Activated gamma-delta T cell (primary cell): ENCODE results near the gene SH3RF3.

Experiments
- DNase-seq: peaks from one replicate; lab custom pipeline; 2025; lab: John Stamatoyannopoulos, UW

The SH3RF3 gene

GRCh38 chr2:109503191-109503590 lies 374.2 kb downstream of the SH3RF3 start:
- DNase-seq: no peak

DNA sequence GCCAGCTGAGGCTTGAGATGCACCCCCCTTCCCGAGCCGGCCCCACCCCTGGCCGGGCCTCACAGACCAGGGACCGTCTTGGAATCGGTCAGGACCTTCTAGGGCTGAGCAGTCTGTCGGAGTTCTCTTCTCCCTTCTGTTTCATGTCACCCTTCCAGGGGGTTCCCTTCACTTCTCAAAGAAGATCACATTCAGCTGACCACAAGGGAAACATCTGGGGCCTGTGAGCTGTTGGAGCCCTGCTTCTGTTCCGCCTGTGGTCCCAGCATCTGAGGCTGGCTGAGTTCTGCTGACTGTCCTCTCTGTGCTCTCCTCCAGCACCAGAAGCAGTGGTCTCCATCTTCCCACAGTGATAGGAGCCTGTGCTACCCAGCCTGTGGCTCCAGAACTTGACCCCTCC lies 378.2 kb downstream of the SH3RF3 start:
- no peak for DNase-seq

- DNase-seq: no peak
Observed at GRCh38 chr2:109507828-109508227, 378.8 kb downstream of the SH3RF3 start.

- DNase-seq: no peak
Observed at GRCh38 chr2:109508556-109508955, 379.6 kb downstream of the SH3RF3 start.

GRCh38 chr2:109510136-109511028 lies 381.4 kb downstream of the SH3RF3 start:
- no peak for DNase-seq

- DNase-seq: no peak
Observed at GRCh38 chr2:109511168-109511567, 382.2 kb downstream of the SH3RF3 start.

DNA sequence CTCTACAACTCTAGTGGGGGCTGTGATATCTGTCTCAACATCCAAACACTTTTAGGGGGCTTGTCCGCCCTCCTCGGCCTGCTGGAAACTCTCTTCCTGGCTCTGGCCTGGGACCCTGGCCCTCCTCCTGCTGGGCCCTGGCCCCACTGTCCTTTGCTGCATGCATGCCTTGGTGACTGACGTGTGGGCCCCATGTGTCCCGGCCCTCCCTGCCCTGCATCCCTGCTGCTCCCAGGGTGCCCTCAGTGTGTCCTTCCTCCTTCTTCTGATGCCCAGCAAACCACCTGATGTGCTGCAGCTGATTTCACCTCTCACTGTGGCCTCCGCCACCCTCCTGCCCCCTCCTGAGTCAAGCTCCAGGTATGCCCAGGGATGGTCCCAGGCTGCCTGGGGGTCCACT lies 383.1 kb downstream of the SH3RF3 start:
- no peak for DNase-seq

DNA sequence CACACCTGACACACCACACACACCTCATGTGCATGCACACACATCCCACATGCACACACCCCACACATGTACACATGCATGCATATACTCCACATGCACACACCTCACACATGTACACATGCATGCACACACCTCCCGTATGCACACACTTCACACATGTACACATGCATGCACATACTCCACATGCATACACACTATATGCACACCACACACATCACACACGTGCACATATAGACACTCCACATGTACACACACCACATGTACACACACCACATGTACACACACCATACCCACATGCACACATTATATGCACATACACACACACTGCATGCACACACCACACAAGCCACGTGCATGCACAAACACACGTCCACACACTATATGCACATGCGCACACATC lies 384.2 kb downstream of the SH3RF3 start:
- DNase-seq: no peak

GRCh38 chr2:109513749-109514588 lies 385.0 kb downstream of the SH3RF3 start:
- no peak for DNase-seq

GRCh38 chr2:109514857-109515256 lies 385.9 kb downstream of the SH3RF3 start:
- DNase-seq: no peak

DNA sequence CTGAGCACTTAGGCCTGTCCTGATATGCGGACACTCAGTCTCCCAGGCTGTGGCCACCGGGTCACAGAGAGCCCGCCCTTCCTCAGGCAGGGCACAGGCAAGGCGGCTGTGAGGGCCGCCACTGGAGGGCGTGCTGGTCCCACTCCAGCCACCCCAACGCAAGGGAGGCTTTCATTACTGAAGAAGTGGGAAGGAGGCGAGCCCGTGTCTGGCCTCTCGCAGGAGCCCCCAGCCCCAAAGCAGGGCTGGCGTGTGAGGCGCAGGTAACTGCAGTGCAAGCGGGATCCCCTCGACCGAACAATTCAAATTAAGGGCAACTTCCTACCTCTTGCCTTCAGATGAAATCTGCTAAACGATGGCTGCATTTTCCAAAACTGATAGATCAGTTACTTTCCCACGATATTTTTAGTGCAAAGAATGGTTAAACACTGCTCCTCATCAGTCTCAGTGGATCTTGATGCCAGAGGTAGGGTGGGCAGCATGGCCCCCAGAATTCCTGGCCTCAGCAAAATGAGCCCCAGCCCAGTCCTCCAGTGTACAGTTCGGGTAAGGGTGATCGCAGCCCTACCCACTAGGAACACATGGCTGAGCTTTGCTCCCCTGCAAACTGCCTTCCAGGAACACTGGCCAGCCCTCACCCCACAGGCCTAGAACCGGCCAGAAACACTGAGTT lies 387.6 kb downstream of the SH3RF3 start:
- DNase-seq: no peak

DNA sequence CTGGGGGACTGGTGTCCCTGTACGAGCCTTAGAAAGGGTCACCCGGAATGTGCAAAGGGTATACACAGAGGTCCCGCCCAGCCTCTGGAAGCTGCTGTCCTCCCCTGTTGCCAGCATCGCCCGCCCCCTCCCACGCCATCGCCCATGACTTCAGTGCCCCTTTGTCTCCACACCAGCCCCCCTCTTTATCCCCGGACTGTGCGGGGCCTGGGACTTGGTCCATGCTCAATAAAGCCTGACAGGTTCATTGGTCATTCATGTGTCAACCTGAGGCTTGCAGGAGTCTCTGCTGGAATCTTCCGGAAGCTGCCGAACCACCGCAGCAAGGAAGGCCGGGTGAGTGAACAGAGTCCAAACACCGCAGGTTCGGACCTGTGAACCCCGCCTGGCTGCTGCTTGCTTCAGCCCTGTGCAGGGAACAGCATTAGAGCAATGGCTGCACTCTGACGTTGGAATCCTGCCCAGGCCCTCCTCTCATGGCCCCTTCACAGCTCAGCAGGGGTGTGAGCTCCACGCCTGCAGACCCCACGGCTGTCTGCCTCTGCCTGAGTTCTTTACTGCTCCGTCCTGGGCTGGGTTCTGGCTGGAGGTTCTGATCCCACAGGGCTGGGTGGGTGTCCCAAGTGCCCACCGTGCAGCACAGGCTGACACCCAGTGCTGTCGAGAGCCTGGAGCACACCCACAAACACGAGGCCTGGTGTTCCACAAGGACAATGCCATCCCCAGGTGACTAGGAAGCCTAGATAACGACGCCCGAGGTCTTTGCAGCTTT lies 388.3 kb downstream of the SH3RF3 start:
- DNase-seq: no peak

DNA sequence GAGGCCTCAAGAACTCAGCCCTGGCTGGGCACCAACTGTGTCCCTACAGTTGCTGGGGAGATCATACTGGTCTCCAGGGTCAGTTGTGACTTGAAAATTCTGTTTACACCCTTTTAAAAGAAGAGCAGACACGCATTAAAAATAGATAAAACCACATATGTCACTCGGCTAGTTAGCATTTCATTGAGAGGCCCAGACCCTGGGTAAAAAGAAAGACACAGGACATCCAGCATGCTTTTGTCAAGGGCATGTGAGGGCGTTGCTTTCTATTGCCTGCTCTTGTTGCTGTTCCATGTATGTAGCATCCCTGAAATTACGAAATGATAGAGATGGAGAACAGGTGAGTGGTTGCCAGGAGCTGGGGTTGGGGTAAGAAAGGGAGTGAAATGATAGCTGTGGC lies 390.5 kb downstream of the SH3RF3 start:
- no peak for DNase-seq

GRCh38 chr2:109521233-109522062 lies 392.4 kb downstream of the SH3RF3 start:
- DNase-seq: no peak

DNA sequence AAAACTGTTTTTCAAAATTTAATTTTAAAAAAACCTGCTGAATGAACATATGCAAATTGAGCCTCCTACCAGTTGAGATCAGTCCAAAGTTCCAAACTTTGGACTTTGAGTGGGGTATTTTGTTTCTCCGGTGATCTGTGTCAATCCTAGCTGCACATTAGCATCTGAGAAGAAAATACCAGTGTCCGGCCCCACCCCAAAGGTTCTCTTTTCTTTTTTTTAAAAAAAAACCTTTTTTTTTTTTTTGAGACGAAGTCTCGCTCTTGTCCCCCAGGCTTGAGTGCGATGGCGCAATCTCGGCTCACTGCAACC lies 393.0 kb downstream of the SH3RF3 start:
- DNase-seq: no peak

DNA sequence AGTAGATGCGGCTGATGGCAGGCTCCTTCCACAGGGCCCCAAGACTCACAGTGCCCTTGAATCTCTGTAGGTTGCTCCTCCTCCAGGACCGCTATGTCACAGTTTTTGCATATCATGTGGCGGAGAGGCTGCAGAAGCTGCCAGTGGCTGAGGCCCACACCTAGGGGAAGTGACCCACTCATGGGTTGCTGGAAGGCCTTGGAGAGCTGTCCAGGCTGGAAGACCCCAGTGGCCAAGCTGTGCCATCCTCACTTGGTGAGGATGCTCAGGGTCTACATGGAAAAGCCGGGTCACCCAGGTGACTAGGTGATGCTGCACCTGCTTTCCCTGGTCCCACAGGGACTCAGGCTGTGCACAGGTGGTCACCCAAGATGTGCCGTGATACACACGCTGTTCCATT lies 394.1 kb downstream of the SH3RF3 start:
- no peak for DNase-seq

GRCh38 chr2:109523536-109524361 lies 394.7 kb downstream of the SH3RF3 start:
- DNase-seq: no peak

DNA sequence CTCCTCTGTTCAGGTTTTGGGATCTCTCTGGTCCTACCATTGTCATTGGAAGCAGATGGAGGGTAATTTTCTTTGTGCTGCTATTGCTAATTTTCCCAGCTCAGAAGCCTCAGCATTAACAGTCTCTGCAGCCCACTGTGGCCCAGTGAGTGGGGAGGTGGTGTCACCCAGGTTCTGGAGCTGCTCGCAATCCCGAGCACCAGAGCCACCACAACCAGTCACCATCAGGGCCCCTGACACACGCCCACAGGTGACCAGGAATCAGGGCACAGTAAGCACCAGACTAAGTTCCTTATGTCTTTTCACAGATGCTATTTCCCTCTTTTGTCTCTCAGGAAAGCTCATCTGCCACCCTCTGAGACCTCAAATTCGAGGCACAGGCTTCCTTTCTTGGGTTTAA lies 396.8 kb downstream of the SH3RF3 start:
- DNase-seq: no peak

- no peak for DNase-seq
Observed at GRCh38 chr2:109526442-109526970, 397.5 kb downstream of the SH3RF3 start.

GRCh38 chr2:109527079-109527478 lies 398.1 kb downstream of the SH3RF3 start:
- no peak for DNase-seq
